ENCODE results near the gene ANKMY1. TPM values are rescaled to one million over a fixed set of nuclear protein-coding genes. Genes with fewer than 3 reads are reported as not detected.
A peak's percentile ranks its signal among the peaks of the same experiment; 100 is the strongest.

The ANKMY1 gene
- total and polyA plus RNA-seq, 2 of the 13 experiments (the other 11 are each of a cell fraction or from before 2014, with no cell fraction given) = 11.7 to 18.8 TPM

DNA sequence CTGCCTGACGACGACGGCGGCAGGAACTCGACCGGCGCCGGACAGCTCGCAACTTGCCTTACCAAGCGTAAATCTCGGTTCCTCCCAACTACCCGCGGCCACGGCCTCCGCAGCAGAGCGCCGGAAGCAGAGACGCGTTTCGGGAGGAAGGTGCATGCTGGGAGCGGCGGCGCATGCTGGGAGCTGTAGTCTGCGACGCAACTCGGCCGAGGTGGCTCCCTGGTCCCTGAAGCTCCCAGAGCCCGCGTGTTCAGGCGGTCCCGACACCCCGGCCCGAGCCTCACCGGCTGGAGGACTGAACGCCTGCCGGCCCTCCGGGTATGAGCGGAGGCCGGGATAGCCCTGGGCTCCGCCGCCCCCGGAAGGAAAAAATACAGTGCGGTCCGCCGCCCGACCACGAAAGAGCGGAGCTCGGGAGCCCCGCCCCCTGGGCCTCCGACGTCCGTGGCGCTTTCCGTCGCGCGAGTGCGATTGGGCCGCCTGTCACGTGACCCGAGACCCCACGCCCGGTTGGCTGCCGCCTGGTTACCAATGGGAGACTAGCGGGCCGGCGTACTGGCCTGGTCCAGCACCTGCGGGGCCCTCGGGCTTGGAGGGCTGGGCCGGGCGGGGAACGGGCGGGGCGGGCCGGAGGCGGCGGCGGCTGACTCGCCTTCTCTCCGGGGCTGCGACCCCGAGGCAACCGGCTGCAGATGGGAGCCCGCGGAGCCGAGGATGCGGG is 28.6 kb upstream of the ANKMY1 start, which contains the start of gene CAPN10 (continued):
- TF ChIP-seq, protein P1, sequence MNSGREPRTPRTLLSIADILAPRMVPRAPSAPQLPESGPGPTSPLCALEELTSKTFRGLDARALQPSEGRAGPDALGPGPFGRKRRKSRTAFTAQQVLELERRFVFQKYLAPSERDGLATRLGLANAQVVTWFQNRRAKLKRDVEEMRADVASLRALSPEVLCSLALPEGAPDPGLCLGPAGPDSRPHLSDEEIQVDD (CRISPR knock-in tag; IDR thresholded peaks at IDR 0.05; ENCODE audit: borderline replicate concordance) = no peak
- TF ChIP-seq, protein P2, sequence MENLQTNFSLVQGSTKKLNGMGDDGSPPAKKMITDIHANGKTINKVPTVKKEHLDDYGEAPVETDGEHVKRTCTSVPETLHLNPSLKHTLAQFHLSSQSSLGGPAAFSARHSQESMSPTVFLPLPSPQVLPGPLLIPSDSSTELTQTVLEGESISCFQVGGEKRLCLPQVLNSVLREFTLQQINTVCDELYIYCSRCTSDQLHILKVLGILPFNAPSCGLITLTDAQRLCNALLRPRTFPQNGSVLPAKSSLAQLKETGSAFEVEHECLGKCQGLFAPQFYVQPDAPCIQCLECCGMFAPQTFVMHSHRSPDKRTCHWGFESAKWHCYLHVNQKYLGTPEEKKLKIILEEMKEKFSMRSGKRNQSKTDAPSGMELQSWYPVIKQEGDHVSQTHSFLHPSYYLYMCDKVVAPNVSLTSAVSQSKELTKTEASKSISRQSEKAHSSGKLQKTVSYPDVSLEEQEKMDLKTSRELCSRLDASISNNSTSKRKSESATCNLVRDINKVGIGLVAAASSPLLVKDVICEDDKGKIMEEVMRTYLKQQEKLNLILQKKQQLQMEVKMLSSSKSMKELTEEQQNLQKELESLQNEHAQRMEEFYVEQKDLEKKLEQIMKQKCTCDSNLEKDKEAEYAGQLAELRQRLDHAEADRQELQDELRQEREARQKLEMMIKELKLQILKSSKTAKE (CRISPR knock-in tag; IDR thresholded peaks at IDR 0.05; ENCODE audit: borderline replicate concordance) = peak; percentile 44; the same call in 1 of the 2 replicates
- TF ChIP-seq, protein P3, sequence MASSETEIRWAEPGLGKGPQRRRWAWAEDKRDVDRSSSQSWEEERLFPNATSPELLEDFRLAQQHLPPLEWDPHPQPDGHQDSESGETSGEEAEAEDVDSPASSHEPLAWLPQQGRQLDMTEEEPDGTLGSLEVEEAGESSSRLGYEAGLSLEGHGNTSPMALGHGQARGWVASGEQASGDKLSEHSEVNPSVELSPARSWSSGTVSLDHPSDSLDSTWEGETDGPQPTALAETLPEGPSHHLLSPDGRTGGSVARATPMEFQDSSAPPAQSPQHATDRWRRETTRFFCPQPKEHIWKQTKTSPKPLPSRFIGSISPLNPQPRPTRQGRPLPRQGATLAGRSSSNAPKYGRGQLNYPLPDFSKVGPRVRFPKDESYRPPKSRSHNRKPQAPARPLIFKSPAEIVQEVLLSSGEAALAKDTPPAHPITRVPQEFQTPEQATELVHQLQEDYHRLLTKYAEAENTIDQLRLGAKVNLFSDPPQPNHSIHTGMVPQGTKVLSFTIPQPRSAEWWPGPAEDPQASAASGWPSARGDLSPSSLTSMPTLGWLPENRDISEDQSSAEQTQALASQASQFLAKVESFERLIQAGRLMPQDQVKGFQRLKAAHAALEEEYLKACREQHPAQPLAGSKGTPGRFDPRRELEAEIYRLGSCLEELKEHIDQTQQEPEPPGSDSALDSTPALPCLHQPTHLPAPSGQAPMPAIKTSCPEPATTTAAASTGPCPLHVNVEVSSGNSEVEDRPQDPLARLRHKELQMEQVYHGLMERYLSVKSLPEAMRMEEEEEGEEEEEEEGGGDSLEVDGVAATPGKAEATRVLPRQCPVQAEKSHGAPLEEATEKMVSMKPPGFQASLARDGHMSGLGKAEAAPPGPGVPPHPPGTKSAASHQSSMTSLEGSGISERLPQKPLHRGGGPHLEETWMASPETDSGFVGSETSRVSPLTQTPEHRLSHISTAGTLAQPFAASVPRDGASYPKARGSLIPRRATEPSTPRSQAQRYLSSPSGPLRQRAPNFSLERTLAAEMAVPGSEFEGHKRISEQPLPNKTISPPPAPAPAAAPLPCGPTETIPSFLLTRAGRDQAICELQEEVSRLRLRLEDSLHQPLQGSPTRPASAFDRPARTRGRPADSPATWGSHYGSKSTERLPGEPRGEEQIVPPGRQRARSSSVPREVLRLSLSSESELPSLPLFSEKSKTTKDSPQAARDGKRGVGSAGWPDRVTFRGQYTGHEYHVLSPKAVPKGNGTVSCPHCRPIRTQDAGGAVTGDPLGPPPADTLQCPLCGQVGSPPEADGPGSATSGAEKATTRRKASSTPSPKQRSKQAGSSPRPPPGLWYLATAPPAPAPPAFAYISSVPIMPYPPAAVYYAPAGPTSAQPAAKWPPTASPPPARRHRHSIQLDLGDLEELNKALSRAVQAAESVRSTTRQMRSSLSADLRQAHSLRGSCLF (CRISPR knock-in tag; IDR thresholded peaks at IDR 0.05; ENCODE audit: borderline replicate concordance) = 0 out of 2 replicates have a peak, but pooled peaks have one; percentile 35
- TF ChIP-seq, protein P4, sequence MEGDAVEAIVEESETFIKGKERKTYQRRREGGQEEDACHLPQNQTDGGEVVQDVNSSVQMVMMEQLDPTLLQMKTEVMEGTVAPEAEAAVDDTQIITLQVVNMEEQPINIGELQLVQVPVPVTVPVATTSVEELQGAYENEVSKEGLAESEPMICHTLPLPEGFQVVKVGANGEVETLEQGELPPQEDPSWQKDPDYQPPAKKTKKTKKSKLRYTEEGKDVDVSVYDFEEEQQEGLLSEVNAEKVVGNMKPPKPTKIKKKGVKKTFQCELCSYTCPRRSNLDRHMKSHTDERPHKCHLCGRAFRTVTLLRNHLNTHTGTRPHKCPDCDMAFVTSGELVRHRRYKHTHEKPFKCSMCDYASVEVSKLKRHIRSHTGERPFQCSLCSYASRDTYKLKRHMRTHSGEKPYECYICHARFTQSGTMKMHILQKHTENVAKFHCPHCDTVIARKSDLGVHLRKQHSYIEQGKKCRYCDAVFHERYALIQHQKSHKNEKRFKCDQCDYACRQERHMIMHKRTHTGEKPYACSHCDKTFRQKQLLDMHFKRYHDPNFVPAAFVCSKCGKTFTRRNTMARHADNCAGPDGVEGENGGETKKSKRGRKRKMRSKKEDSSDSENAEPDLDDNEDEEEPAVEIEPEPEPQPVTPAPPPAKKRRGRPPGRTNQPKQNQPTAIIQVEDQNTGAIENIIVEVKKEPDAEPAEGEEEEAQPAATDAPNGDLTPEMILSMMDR (CRISPR knock-in tag; IDR thresholded peaks at IDR 0.05) = no peak; the same call in 1 of the 2 replicates
- TF ChIP-seq, protein P5, sequence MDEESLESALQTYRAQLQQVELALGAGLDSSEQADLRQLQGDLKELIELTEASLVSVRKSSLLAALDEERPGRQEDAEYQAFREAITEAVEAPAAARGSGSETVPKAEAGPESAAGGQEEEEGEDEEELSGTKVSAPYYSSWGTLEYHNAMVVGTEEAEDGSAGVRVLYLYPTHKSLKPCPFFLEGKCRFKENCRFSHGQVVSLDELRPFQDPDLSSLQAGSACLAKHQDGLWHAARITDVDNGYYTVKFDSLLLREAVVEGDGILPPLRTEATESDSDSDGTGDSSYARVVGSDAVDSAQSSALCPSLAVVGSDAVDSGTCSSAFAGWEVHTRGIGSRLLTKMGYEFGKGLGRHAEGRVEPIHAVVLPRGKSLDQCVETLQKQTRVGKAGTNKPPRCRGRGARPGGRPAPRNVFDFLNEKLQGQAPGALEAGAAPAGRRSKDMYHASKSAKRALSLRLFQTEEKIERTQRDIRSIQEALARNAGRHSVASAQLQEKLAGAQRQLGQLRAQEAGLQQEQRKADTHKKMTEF (CRISPR knock-in tag; IDR thresholded peaks at IDR 0.05) = peak; percentile 90
- TF ChIP-seq TCF12 (IDR thresholded peaks at IDR 0.05) (no peak), TCF12 (CRISPR knock-in tag; IDR thresholded peaks at IDR 0.05) (peak; percentile 90), ZNF263 (CRISPR knock-in tag; IDR thresholded peaks at IDR 0.05) (peak; percentile 64; the same call in 1 of the 2 replicates), MYC (CRISPR knock-in tag; IDR thresholded peaks at IDR 0.05; ENCODE audit: borderline replicate concordance) (peak; percentile 87), FOXC1 (CRISPR knock-in tag; IDR thresholded peaks at IDR 0.05; ENCODE audit: borderline replicate concordance) (peak; percentile 76; the same call in 1 of the 2 replicates)
- TF ChIP-seq, protein P6, sequence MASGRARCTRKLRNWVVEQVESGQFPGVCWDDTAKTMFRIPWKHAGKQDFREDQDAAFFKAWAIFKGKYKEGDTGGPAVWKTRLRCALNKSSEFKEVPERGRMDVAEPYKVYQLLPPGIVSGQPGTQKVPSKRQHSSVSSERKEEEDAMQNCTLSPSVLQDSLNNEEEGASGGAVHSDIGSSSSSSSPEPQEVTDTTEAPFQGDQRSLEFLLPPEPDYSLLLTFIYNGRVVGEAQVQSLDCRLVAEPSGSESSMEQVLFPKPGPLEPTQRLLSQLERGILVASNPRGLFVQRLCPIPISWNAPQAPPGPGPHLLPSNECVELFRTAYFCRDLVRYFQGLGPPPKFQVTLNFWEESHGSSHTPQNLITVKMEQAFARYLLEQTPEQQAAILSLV (CRISPR knock-in tag; IDR thresholded peaks at IDR 0.05; ENCODE audit: borderline replicate concordance) = peak; percentile 79; the same call in 1 of the 2 replicates

Measured in HepG2 (cell line).